HuH-7 (cell line): ENCODE data around the gene EXD2.
"Not testable (repeated sequence)": the region's sequence is repeated elsewhere in the genome, so short reads cannot be mapped to it uniquely, and the experiment has no call there.

Source experiments
- DNase-seq: peaks from one replicate; pipeline ENCODE4 v3.0.0; 2011; ENCODE audit warnings: low spot score

Gene EXD2

GRCh38 chr14:69281450-69282169 is 90.3 kb downstream of the EXD2 start:
- DNase-seq, result no peak

GRCh38 chr14:69282448-69282847 is 91.2 kb downstream of the EXD2 start:
- no peak for DNase-seq

- no peak for DNase-seq
These were observed 92.9 kb downstream of the EXD2 start for GRCh38 chr14:69284170-69284569.

GRCh38 chr14:69285661-69286255 is 94.5 kb downstream of the EXD2 start:
- no peak for DNase-seq

- no peak for DNase-seq
These were observed 96.1 kb downstream of the EXD2 start for GRCh38 chr14:69287098-69288010.

- DNase-seq, result peak; percentile 25
These were observed 96.9 kb downstream of the EXD2 start for GRCh38 chr14:69288011-69288771.

- DNase-seq, result no peak
These were observed 97.8 kb downstream of the EXD2 start for GRCh38 chr14:69288956-69289705.

- DNase-seq, result no peak
These were observed 98.7 kb downstream of the EXD2 start for GRCh38 chr14:69289811-69290520.

GRCh38 chr14:69290881-69291280 is 99.6 kb downstream of the EXD2 start:
- not testable (repeated sequence) for DNase-seq

GRCh38 chr14:69291396-69291795 is 100.1 kb downstream of the EXD2 start:
- no peak for DNase-seq

GRCh38 chr14:69291891-69292561 is 100.7 kb downstream of the EXD2 start:
- DNase-seq, result no peak
